Activated T-cell treated with anti-CD3 and anti-CD28 coated beads, Interleukin-2, amount 50 U/mL, for 72 hours (primary cell): Measurements from ENCODE around the gene MIER3. TPM values are rescaled to one million over a fixed set of nuclear protein-coding genes. Genes with fewer than 3 reads are reported as not detected.

Experiments
- ATAC-seq, 2 donors: fragments of 150-1000 bp; cut with Tn5 transposase; replicated peaks in 1 of 2; 2 replicates each; pipeline ENCODE4 v1.10.0; 2021; ENCODE audit warnings: moderate library complexity in 2 of 2, mild to moderate bottlenecking in 1 of 2
- DNase-seq, 2 donors: peaks; one replicate each; pipeline ENCODE4 v3.0.0; 2021 to 2022; ENCODE audit warnings: mixed read lengths in 1 of 2
- H3K27ac Mint-ChIP-seq: one replicate; pipeline ENCODE4 v1.8.0; 2022; ENCODE audit warnings: mild to moderate bottlenecking, moderate library complexity, mixed read lengths
- H3K27me3 Mint-ChIP-seq: one replicate; pipeline ENCODE4 v1.8.0; 2022; ENCODE audit warnings: low read depth, mixed read lengths
- H3K36me3 Mint-ChIP-seq, 2 donors: one replicate each; pipeline ENCODE4 v1.8.0; 2022; ENCODE audit warnings: mixed read lengths in 2 of 2, mild to moderate bottlenecking in 1 of 2; ENCODE audit not compliant: insufficient read depth in 2 of 2
- H3K4me1 Mint-ChIP-seq: one replicate; pipeline ENCODE4 v1.8.0; 2022; ENCODE audit warnings: low read depth, mixed read lengths
- H3K4me3 Mint-ChIP-seq, 2 donors: one replicate each; pipeline ENCODE4 v1.8.0; 2022; ENCODE audit warnings: mild to moderate bottlenecking in 2 of 2, mixed read lengths in 2 of 2, moderate library complexity in 2 of 2
- H3K9me3 Mint-ChIP-seq, 2 donors: one replicate each; pipeline ENCODE4 v1.8.0; 2022; ENCODE audit warnings: mixed read lengths in 2 of 2
- total RNA-seq, 2 donors: library from RNA; stranded (reverse); gene quantifications; one replicate each; pipeline ENCODE4 v1.2.3, GENCODE V29; 2022

The MIER3 gene
- total RNA-seq, 2 donors from 2014 or later = 19.5 to 22.2 TPM

GRCh38 chr5:56950626-56951125 lies 1.2 kb downstream of the MIER3 start:
- DNase-seq (peak; percentile 60 to 64), ATAC-seq (peak; percentile 31 to 36)
- peak overlapping the region; percentile 96 to 97 for H3K4me3 Mint-ChIP-seq
- H3K4me1 Mint-ChIP-seq = peaks cover 27% of the 10 kb centered on the region
- no peaks in the 10 kb centered on the region for H3K9me3 Mint-ChIP-seq
- H3K36me3 Mint-ChIP-seq = peaks cover 4 to 18% of the 10 kb centered on the region in 2 donors
- peak overlapping the region; percentile 87 for H3K27ac Mint-ChIP-seq
- peaks cover 29% of the 10 kb centered on the region for H3K27me3 Mint-ChIP-seq

GRCh38 chr5:56947052-56947451 lies 4.9 kb downstream of the MIER3 start:
- no peak for ATAC-seq
- Mint-ChIP-seq H3K27me3 (no peaks in the 10 kb centered on the region), H3K4me1 (peaks cover 18% of the 10 kb centered on the region), H3K36me3 (peaks cover 7 to 28% of the 10 kb centered on the region in 2 donors), H3K27ac (no peak overlapping the region), H3K9me3 (no peaks in the 10 kb centered on the region), H3K4me3 (no peak overlapping the region)
- no peak for DNase-seq

GRCh38 chr5:56941981-56942380 lies 9.9 kb downstream of the MIER3 start:
- no peak for DNase-seq
- Mint-ChIP-seq H3K9me3 (no peaks in the 10 kb centered on the region), H3K27me3 (no peaks in the 10 kb centered on the region), H3K4me3 (no peak overlapping the region), H3K27ac (no peak overlapping the region), H3K36me3 (peaks cover 6 to 25% of the 10 kb centered on the region in 2 donors), H3K4me1 (no peaks in the 10 kb centered on the region)
- no peak for ATAC-seq

- no peak for DNase-seq
- ATAC-seq = no peak
- Mint-ChIP-seq H3K27me3 (no peaks in the 10 kb centered on the region), H3K4me3 (no peak overlapping the region), H3K36me3 (peaks cover 6 to 26% of the 10 kb centered on the region in 2 donors), H3K4me1 (peaks cover 4% of the 10 kb centered on the region), H3K27ac (no peak overlapping the region), H3K9me3 (no peaks in the 10 kb centered on the region)
Measured at GRCh38 chr5:56938858-56939257, 13.1 kb downstream of the MIER3 start.

- peaks cover 0 to 16% of the 10 kb centered on the region in 2 donors for H3K36me3 Mint-ChIP-seq
- no peaks in the 10 kb centered on the region for H3K9me3 Mint-ChIP-seq
Measured at GRCh38 chr5:56934325-56934724, 17.6 kb downstream of the MIER3 start.

GRCh38 chr5:56922922-56923321 lies 29.0 kb downstream of the MIER3 start:
- Mint-ChIP-seq H3K27ac (peak overlapping the region; percentile 20), H3K9me3 (no peaks in the 10 kb centered on the region), H3K4me3 (no peak overlapping the region), H3K36me3 (peaks cover 2 to 16% of the 10 kb centered on the region in 2 donors), H3K27me3 (no peaks in the 10 kb centered on the region), H3K4me1 (no peaks in the 10 kb centered on the region)
- DNase-seq (no peak), ATAC-seq (no peak)

More at GRCh38 chr5:56934325-56934724, 17.6 kb downstream of the MIER3 start:
- ATAC-seq (no peak), DNase-seq (no peak)
- H3K4me1 Mint-ChIP-seq = peaks cover 4% of the 10 kb centered on the region
- no peak overlapping the region for H3K4me3 Mint-ChIP-seq
- H3K27me3 Mint-ChIP-seq = no peaks in the 10 kb centered on the region
- no peak overlapping the region for H3K27ac Mint-ChIP-seq

- H3K9me3 Mint-ChIP-seq = no peaks in the 10 kb centered on the region
- ATAC-seq (no peak), DNase-seq (no peak)
- no peak overlapping the region for H3K27ac Mint-ChIP-seq
- no peak overlapping the region for H3K4me3 Mint-ChIP-seq
- H3K4me1 Mint-ChIP-seq = no peaks in the 10 kb centered on the region
- no peaks in the 10 kb centered on the region for H3K27me3 Mint-ChIP-seq
- H3K36me3 Mint-ChIP-seq = peaks cover 0 to 10% of the 10 kb centered on the region in 2 donors
Measured at GRCh38 chr5:56919942-56920662, 31.8 kb downstream of the MIER3 start.

- Mint-ChIP-seq H3K4me1 (no peaks in the 10 kb centered on the region), H3K4me3 (no peak overlapping the region), H3K36me3 (peaks cover 0 to 6% of the 10 kb centered on the region in 2 donors), H3K9me3 (no peaks in the 10 kb centered on the region), H3K27me3 (no peaks in the 10 kb centered on the region), H3K27ac (no peak overlapping the region)
- ATAC-seq (no peak), DNase-seq (no peak)
Measured at GRCh38 chr5:56918054-56918453, 33.9 kb downstream of the MIER3 start.

- Mint-ChIP-seq H3K4me1 (no peaks in the 10 kb centered on the region), H3K36me3 (peaks cover 0 to 4% of the 10 kb centered on the region in 2 donors), H3K27me3 (no peaks in the 10 kb centered on the region), H3K27ac (no peak overlapping the region), H3K9me3 (no peaks in the 10 kb centered on the region), H3K4me3 (no peak overlapping the region)
- no peak for DNase-seq
- no peak for ATAC-seq
Measured at GRCh38 chr5:56917534-56917933, 34.4 kb downstream of the MIER3 start.

GRCh38 chr5:56914678-56915077 lies 37.2 kb downstream of the MIER3 start:
- H3K27me3 Mint-ChIP-seq = no peaks in the 10 kb centered on the region
- peaks cover 13% of the 10 kb centered on the region for H3K4me1 Mint-ChIP-seq
- H3K36me3 Mint-ChIP-seq = no peaks in the 10 kb centered on the region
- H3K9me3 Mint-ChIP-seq = no peaks in the 10 kb centered on the region
- H3K4me3 Mint-ChIP-seq = no peak overlapping the region
- no peak for DNase-seq
- no peak overlapping the region for H3K27ac Mint-ChIP-seq
- ATAC-seq = no peak

- Mint-ChIP-seq H3K4me3 (no peak overlapping the region), H3K27ac (no peak overlapping the region), H3K4me1 (peaks cover 17% of the 10 kb centered on the region), H3K9me3 (no peaks in the 10 kb centered on the region), H3K36me3 (peaks cover 0 to 2% of the 10 kb centered on the region in 2 donors), H3K27me3 (no peaks in the 10 kb centered on the region)
- DNase-seq (no peak), ATAC-seq (no peak)
Measured at GRCh38 chr5:56913766-56914165, 38.2 kb downstream of the MIER3 start.

- Mint-ChIP-seq H3K9me3 (peaks cover 0 to 2% of the 10 kb centered on the region in 2 donors), H3K36me3 (peaks cover 0 to 7% of the 10 kb centered on the region in 2 donors), H3K4me3 (peak overlapping the region; percentile 91 to 93), H3K4me1 (peaks cover 23% of the 10 kb centered on the region), H3K27ac (peak overlapping the region; percentile 87), H3K27me3 (no peaks in the 10 kb centered on the region)
- DNase-seq = peak; percentile 43 to 46
- ATAC-seq = peak; percentile 23 to 24
Measured at GRCh38 chr5:56910210-56910965, 41.5 kb downstream of the MIER3 start.
